SU-DHL-6 (cell line): ENCODE data around the gene COL15A1.

ENCODE experiments used
- H2AFZ ChIP-seq: fragments of 200-600 bp; sonication (generic); 2 replicates; pipeline ENCODE4 v1.6.1; 2014; ENCODE audit warnings: low read depth, mild to moderate bottlenecking, moderate library complexity, mixed read lengths, antibody characterized with exemption, low read length; ENCODE audit not compliant: severe bottlenecking
- H3F3A ChIP-seq: fragments of 200-600 bp; shearing (Covaris generic); 2 replicates; pipeline ENCODE4 v1.6.0; 2016; ENCODE audit warnings: antibody characterized with exemption, mild to moderate bottlenecking; ENCODE audit not compliant: insufficient read depth
- H3K27ac ChIP-seq: fragments of 200-600 bp; sonication (generic); 2 replicates; pipeline ENCODE4 v1.5.1; 2016; ENCODE audit warnings: low read depth, mild to moderate bottlenecking, low read length, moderate library complexity, mixed read lengths
- H3K27me3 ChIP-seq: fragments of 200-600 bp; sonication (generic), shearing (Covaris generic); 2 replicates; pipeline ENCODE4 v1.6.0; 2014; ENCODE audit warnings: mild to moderate bottlenecking, low read length
- H3K36me3 ChIP-seq: fragments of 200-600 bp; sonication (generic); 2 replicates; pipeline ENCODE4 v1.6.1; 2014; ENCODE audit warnings: mild to moderate bottlenecking, low read length, mixed read lengths
- H3K4me2 ChIP-seq: fragments of 300-600, 200-600 bp; shearing (Covaris generic), sonication (generic); 2 replicates; pipeline ENCODE4 v1.6.0; 2014; ENCODE audit warnings: low read length, low read depth, mild to moderate bottlenecking; ENCODE audit not compliant: poor library complexity, severe bottlenecking
- H3K4me3 ChIP-seq: fragments of 200-600 bp; sonication (generic); 2 replicates; pipeline ENCODE4 v1.5.1; 2014; ENCODE audit warnings: antibody characterized with exemption, low read length, mild to moderate bottlenecking, mixed read lengths; ENCODE audit not compliant: insufficient read depth, poor library complexity, severe bottlenecking
- H3K79me2 ChIP-seq: fragments of 200-600 bp; sonication (generic); 2 replicates; pipeline ENCODE4 v1.6.1; 2014; ENCODE audit warnings: mild to moderate bottlenecking, low read length, moderate library complexity; ENCODE audit not compliant: insufficient read depth
- H3K9ac ChIP-seq: fragments of 200-600 bp; sonication (generic); 2 replicates; pipeline ENCODE4 v1.7.0; 2014; ENCODE audit warnings: mild to moderate bottlenecking, low read length
- H3K9me2 ChIP-seq: fragments of 200-600 bp; sonication (generic); replicated peaks from 2 replicates; pipeline ENCODE4 v1.6.1; 2014; ENCODE audit warnings: low read length; ENCODE audit not compliant: insufficient read depth
- H3K9me3 ChIP-seq: fragments of 200-600 bp; sonication (generic); 2 replicates; pipeline ENCODE4 v1.6.1; 2014; ENCODE audit warnings: low read length, mixed read lengths; ENCODE audit not compliant: insufficient read depth
- H4K20me1 ChIP-seq: fragments of 200-600 bp; sonication (generic); 2 replicates; pipeline ENCODE4 v1.6.1; 2014; ENCODE audit warnings: low read depth, mild to moderate bottlenecking, antibody characterized with exemption, low read length, moderate library complexity, mixed read lengths
- EZH2phosphoT487 ChIP-seq: fragments of 200-600 bp; sonication (generic), shearing (Covaris generic); conservative IDR thresholded peaks from 2 replicates; pipeline ENCODE4 v1.6.1; 2018; ENCODE audit warnings: mild to moderate bottlenecking, antibody characterized with exemption, low read length, moderate library complexity, mixed read lengths
- TF ChIP-seq, protein P1 (sequence below): fragments of 200-600 bp; sonication (generic); IDR thresholded peaks from one replicate; pipeline ENCODE4 v1.5.1; 2017; ENCODE audit warnings: antibody characterized with exemption, mild to moderate bottlenecking, low read length, moderate library complexity; ENCODE audit not compliant: insufficient read depth, poor library complexity, severe bottlenecking

The COL15A1 gene

DNA sequence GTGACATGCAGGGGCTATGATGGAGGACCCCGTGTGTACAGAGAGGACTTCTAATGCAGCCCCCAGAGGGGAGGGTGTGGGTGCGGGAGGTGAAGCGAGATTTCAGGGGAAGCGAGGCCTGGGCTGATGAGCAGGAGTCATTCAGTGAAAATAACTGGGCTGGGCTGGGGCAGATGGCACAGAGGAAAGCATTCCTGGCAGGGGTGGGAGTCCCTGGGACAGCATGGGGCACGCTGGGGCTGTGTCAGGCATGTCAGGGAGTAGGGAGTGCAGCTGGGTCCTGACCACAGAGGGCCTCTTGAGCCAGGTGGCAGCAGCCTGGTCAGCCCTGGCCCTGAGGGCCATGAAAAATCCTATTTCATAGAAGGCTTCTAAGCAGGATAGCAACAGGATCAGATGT lies 36.6 kb downstream of the COL15A1 start:
- no peak for TF ChIP-seq EZH2phosphoT487
- TF ChIP-seq, protein P1, sequence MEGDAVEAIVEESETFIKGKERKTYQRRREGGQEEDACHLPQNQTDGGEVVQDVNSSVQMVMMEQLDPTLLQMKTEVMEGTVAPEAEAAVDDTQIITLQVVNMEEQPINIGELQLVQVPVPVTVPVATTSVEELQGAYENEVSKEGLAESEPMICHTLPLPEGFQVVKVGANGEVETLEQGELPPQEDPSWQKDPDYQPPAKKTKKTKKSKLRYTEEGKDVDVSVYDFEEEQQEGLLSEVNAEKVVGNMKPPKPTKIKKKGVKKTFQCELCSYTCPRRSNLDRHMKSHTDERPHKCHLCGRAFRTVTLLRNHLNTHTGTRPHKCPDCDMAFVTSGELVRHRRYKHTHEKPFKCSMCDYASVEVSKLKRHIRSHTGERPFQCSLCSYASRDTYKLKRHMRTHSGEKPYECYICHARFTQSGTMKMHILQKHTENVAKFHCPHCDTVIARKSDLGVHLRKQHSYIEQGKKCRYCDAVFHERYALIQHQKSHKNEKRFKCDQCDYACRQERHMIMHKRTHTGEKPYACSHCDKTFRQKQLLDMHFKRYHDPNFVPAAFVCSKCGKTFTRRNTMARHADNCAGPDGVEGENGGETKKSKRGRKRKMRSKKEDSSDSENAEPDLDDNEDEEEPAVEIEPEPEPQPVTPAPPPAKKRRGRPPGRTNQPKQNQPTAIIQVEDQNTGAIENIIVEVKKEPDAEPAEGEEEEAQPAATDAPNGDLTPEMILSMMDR = no peak
- no peaks in the 10 kb centered on the region for H3K27me3 ChIP-seq
- no peak overlapping the region for H3K9ac ChIP-seq
- H3K4me2 ChIP-seq = no peak overlapping the region
- no peaks in the 10 kb centered on the region for H4K20me1 ChIP-seq
- no peak overlapping the region for H2AFZ ChIP-seq
- H3K9me3 ChIP-seq = no peaks in the 10 kb centered on the region
- H3K9me2 ChIP-seq = no peaks in the 10 kb centered on the region
- H3K27ac ChIP-seq = no peak overlapping the region
- H3K4me3 ChIP-seq = no peak overlapping the region
- no peaks in the 10 kb centered on the region for H3F3A ChIP-seq
- H3K79me2 ChIP-seq = no peaks in the 10 kb centered on the region
- no peaks in the 10 kb centered on the region for H3K36me3 ChIP-seq

DNA sequence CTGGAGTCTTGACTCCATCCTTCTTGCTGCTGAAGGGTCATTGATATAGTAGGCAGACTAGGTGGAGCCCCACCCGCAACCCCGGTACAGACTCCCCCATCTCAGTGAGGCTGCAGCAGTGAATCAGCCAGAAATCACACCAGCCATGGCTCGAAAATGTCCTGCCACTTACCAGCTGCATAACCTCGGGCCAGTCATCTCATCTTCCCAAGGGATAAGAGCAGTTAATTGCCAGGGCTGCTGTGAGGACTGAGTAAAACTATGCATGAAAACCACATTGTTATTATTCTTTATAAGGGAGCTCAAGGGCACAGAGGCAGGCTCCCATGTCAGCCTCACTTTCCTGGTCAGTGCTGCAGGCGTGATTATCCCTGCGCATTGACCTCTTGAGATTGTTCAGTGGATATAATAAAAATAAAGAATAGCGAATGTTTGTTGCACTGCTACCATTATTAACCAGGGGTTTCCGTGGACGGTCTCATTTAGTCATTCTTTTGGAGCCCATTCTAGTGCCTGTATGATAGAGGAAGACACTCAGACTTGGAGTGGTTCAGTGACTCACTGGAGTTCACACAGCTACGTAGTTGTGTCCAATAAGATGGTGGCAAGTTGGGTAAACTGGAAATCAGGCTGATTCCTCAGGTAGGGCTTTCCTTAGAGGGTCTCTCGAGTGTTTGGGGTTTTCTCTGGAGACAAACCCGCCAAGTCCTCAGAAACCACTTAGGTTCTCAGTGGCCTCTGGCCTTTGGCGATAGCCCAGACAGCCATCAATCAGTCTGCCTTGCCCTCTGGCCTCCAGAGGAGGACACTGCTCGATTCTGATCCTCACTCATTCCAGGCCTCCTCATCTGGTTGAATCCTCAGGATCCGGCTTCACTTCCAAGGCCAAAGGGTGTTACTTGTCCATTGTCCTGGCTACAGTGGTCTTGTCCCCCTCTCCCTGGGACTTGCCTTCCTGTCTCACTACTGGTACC lies 39.9 kb downstream of the COL15A1 start:
- no peak for TF ChIP-seq EZH2phosphoT487
- TF ChIP-seq, protein P1 = no peak
- no peaks in the 10 kb centered on the region for H3K9me2 ChIP-seq
- H3K27ac ChIP-seq = no peak overlapping the region
- H3K79me2 ChIP-seq = no peaks in the 10 kb centered on the region
- no peaks in the 10 kb centered on the region for H3K27me3 ChIP-seq
- no peak overlapping the region for H2AFZ ChIP-seq
- no peak overlapping the region for H3K4me3 ChIP-seq
- no peaks in the 10 kb centered on the region for H3F3A ChIP-seq
- no peak overlapping the region for H3K4me2 ChIP-seq
- H3K36me3 ChIP-seq = no peaks in the 10 kb centered on the region
- H4K20me1 ChIP-seq = no peaks in the 10 kb centered on the region
- H3K9ac ChIP-seq = no peak overlapping the region
- no peaks in the 10 kb centered on the region for H3K9me3 ChIP-seq

DNA sequence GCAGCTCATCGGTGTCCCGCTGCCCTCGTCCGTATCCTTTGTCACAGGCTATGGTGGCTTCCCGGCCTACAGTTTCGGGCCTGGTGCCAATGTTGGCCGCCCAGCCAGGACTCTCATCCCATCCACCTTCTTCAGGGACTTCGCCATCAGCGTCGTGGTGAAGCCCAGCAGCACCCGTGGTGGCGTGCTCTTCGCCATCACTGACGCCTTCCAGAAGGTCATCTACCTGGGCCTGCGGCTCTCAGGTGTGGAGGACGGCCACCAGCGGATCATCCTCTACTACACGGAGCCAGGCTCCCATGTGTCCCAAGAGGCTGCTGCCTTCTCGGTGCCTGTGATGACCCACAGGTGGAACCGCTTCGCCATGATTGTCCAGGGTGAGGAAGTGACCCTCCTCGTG lies 41.9 kb downstream of the COL15A1 start:
- Histone ChIP-seq H3K9me3 (no peaks in the 10 kb centered on the region), H3F3A (no peaks in the 10 kb centered on the region), H3K9ac (no peak overlapping the region), H3K27me3 (no peaks in the 10 kb centered on the region), H4K20me1 (no peaks in the 10 kb centered on the region), H3K4me2 (no peak overlapping the region), H3K36me3 (no peaks in the 10 kb centered on the region), H2AFZ (no peak overlapping the region), H3K79me2 (no peaks in the 10 kb centered on the region), H3K4me3 (no peak overlapping the region), H3K27ac (no peak overlapping the region), H3K9me2 (no peaks in the 10 kb centered on the region)
- TF ChIP-seq, protein P1 = no peak
- no peak for TF ChIP-seq EZH2phosphoT487
